BJ (cell line): ENCODE data around the gene SLCO3A1. TPM values are rescaled to one million over a fixed set of nuclear protein-coding genes. Genes with fewer than 3 reads are reported as not detected.

Experiments
- CTCF ChIA-PET: fragments of 350-600 bp; formaldehyde crosslinking; extraction: SDS; loops from one replicate; lab custom pipeline; 2021; ENCODE audit warnings: antibody characterized with exemption, inconsistent platforms; lab: Yijun Ruan, JAX
- POLR2A ChIA-PET: fragments of 300-600 bp; sonication (Branson Sonifier 250); formaldehyde crosslinking; extraction: SDS; loops from one replicate; lab custom pipeline; 2021; ENCODE audit warnings: antibody characterized with exemption; lab: Charles Lee
- DNase-seq: peaks from one replicate; pipeline ENCODE4 v3.0.0-alpha.2; 2011; ENCODE audit warnings: low read depth
- H3K27me3 ChIP-seq: 2 replicates; pipeline ENCODE4 v1.6.0; 2011; ENCODE audit warnings: low read length; ENCODE audit not compliant: control insufficient read depth, insufficient read depth
- H3K36me3 ChIP-seq: 2 replicates; pipeline ENCODE4 v1.5.1; 2011; ENCODE audit warnings: low read length; ENCODE audit not compliant: control insufficient read depth, insufficient read depth
- H3K4me3 ChIP-seq: 2 replicates; pipeline ENCODE4 v1.5.1; 2011; ENCODE audit warnings: low read depth, mild to moderate bottlenecking, control low read depth, low read length
- polyA plus RNA-seq: library from polyadenylated mRNA; depleted of rRNA; stranded (reverse); fragments of >200 nt; gene quantifications from 2 replicates; pipeline ENCODE4 v1.2.3, GENCODE V29; 2011
- TF ChIP-seq, protein P1 (sequence below): IDR thresholded peaks from 2 replicates; pipeline ENCODE4 v1.5.1; 2011; ENCODE audit warnings: low read depth, mild to moderate bottlenecking, control low read depth, inconsistent platforms, low read length, moderate library complexity; ENCODE audit not compliant: insufficient read depth

The SLCO3A1 gene
- polyA plus RNA-seq, 1 experiment: 7.8 TPM

DNA sequence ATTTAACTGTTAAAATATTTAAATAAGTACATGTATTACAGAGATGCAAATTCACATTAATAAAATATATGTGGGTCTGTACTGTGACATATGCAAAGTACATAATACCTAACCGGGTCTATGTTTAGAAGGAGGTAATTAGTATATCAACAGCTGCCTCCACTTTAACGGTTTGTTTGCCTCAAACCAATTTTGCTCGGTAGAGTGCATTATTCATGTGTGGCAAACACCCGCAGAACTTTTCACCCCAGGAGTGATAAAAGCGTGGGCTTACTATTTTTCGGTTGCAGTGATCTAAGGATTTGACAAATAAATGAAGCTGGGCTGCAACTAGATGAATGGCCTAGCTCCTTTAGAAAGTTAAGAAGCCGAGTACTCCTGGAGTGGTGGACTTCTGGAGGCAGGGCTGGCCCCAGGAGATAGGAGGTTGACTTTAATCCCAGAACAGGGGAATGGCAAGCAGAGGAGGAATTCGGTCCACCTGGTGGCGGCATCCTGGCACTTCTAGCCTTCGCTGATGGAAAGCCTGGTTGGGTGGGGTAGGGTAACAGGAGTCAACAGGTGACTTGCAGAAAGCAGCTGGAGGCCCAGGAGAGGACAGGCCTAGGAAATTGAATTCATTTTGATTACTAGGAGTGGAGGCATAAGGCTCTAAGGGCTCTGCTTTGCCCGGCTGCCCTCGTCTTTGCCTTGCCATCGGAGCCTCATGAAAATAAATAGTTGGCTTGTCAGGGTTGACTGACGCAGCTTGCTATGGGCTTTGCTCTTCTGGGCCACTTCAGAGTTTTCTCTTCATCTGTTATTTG is 2.4 kb downstream of the SLCO3A1 start:
- ChIA-PET POLR2A (no interaction called here), CTCF (interaction anchor here (1.0 kb wide), 1 partner anchor 222 kb away, joined by 4 read pairs; no protein-coding TSS in a partner anchor)
- Histone ChIP-seq H3K4me3 (no peak overlapping the region), H3K27me3 (no peaks in the 10 kb centered on the region), H3K36me3 (no peaks in the 10 kb centered on the region)
- no peak for DNase-seq
- TF ChIP-seq, protein P1, sequence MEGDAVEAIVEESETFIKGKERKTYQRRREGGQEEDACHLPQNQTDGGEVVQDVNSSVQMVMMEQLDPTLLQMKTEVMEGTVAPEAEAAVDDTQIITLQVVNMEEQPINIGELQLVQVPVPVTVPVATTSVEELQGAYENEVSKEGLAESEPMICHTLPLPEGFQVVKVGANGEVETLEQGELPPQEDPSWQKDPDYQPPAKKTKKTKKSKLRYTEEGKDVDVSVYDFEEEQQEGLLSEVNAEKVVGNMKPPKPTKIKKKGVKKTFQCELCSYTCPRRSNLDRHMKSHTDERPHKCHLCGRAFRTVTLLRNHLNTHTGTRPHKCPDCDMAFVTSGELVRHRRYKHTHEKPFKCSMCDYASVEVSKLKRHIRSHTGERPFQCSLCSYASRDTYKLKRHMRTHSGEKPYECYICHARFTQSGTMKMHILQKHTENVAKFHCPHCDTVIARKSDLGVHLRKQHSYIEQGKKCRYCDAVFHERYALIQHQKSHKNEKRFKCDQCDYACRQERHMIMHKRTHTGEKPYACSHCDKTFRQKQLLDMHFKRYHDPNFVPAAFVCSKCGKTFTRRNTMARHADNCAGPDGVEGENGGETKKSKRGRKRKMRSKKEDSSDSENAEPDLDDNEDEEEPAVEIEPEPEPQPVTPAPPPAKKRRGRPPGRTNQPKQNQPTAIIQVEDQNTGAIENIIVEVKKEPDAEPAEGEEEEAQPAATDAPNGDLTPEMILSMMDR: no peak

DNA sequence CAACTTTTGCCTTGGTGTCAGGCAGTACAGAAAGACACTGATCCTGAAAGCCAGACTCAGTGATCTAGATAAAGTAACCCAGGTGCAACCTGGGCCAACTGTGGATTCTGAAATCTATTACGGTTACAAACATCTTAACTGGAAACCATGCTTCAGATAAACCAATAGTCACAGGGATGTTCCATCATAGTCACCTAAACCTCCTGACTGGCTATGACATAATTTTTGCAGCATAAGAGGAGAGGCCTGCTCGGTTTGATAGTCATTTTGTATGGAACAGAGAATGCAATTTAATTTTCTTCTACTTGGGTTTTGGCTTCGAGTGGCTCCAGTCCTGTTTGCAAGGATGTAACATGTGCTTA is 3.7 kb downstream of the SLCO3A1 start:
- POLR2A ChIA-PET: no interaction called here

DNA sequence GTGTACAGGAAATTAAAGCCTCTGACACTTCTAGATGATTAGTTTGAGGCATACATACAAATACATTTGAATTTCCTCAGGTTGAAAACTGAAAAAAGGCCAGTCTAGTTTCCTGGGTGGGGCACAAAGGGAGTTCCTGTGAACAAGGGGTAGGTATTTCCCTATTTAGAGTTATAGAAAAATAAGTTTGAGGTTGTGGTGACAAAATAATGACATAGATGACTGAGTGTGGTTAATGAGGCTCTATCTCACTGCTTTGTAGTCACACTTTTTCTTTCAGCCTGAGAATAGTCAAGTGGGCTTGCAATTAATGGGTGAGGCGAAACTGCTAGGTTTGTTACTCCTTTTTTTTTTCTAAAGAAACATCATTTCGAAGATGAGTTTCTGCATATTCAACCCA is 4.3 kb downstream of the SLCO3A1 start:
- POLR2A ChIA-PET: no interaction called here
- no peak overlapping the region for H3K4me3 ChIP-seq
- H3K36me3 ChIP-seq: no peaks in the 10 kb centered on the region
- CTCF ChIA-PET: no interaction called here
- H3K27me3 ChIP-seq: no peaks in the 10 kb centered on the region
- TF ChIP-seq, protein P1: no peak
- no peak for DNase-seq

More for the DNA sequence above, 3.7 kb downstream of the SLCO3A1 start:
- CTCF ChIA-PET: no interaction called here
- no peak overlapping the region for H3K4me3 ChIP-seq
- no peaks in the 10 kb centered on the region for H3K36me3 ChIP-seq
- DNase-seq: no peak
- no peaks in the 10 kb centered on the region for H3K27me3 ChIP-seq
- TF ChIP-seq, protein P1: no peak

DNA sequence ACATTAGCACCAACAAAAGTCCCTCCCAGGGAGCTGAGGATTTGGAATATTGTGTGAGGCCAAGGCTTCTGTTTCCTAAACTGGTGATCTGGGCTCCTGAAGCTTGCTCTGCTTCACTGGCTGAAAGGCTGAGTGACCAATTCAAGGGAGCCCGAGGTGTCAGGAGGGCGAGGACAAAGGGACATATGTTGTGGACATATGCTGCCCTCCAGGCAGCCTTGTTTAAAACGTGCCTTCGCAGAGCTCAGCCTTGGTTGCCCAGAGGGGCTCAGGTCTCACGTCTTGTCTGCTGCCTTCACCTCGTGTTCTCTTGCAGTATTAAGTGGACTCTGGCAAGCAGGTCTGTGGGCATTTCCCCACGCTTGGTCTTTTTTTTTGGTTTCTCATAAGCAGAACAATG is 7.0 kb downstream of the SLCO3A1 start:
- no peaks in the 10 kb centered on the region for H3K27me3 ChIP-seq
- POLR2A ChIA-PET: no interaction called here
- no peak overlapping the region for H3K4me3 ChIP-seq
- no peak for DNase-seq
- CTCF ChIA-PET: no interaction called here
- TF ChIP-seq, protein P1: no peak
- H3K36me3 ChIP-seq: no peaks in the 10 kb centered on the region

DNA sequence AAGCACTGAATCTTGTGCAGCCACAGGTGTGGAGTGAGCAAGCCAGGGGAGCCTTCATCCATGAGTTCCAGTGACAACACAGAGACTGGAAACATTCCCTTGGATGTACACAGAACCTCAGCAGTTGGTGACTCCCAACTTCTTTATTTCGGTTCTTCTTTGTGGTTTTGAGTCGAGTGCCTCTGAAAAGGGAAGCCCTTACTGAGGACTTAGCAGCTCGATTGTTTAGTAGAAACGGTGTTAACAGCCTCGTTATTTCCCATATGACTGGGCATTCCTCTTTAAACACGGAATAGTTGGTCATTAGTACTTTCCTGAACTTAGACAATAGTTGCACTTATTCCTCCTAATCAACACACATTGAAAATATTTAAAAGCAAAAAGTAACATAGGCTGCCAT is 7.7 kb downstream of the SLCO3A1 start:
- Histone ChIP-seq H3K36me3 (no peaks in the 10 kb centered on the region), H3K27me3 (no peaks in the 10 kb centered on the region), H3K4me3 (no peak overlapping the region)
- ChIA-PET CTCF (no interaction called here), POLR2A (no interaction called here)
- TF ChIP-seq, protein P1: no peak
- no peak for DNase-seq
